Pancreas (tissue), 10 donors: ENCODE measurements around the gene SCGN. TPM values are rescaled to one million over a fixed set of nuclear protein-coding genes. Genes with fewer than 3 reads are reported as not detected.
"Not testable (repeated sequence)": the region's sequence is repeated elsewhere in the genome, so short reads cannot be mapped to it uniquely, and the experiment has no call there.

Experiments used
- ATAC-seq, 4 donors: fragments of 200-7000 bp; cut with Tn5 transposase; one replicate each; pipeline versions ENCODE4 v1.8.0 to v1.9.1; 2020; ENCODE audit warnings: mild to moderate bottlenecking in 4 of 4, moderate library complexity in 4 of 4
- DNase-seq, 6 donors: peaks; one replicate each; pipeline ENCODE4 v3.0.0-alpha.2; 2020
- FAIRE-seq: peaks from 2 replicates; lab custom pipeline; 2012; peaks lifted over from hg19 to GRCh38; lab: Jason Lieb, UNC
- H3K27ac ChIP-seq, 4 donors: fragments of 200-600 bp; sonication (generic); 1 replicate in 3 of 4; 2 replicates in 1 of 4; pipeline versions ENCODE4 v1.5.0 to v1.8.0; 2020
- H3K27me3 ChIP-seq, 4 donors: fragments of 200-600 bp; one replicate each; pipeline ENCODE4 v1.8.0; 2021
- H3K36me3 ChIP-seq, 3 donors: fragments of 200-600 bp; sonication (generic) in 1 of 3; one replicate each; pipeline versions ENCODE4 v1.5.0 to v1.8.0; 2020 to 2021
- H3K4me1 ChIP-seq, 3 donors: fragments of 200-600 bp; one replicate each; pipeline ENCODE4 v1.8.0; 2021
- H3K4me3 ChIP-seq, 4 donors: fragments of 200-600 bp; sonication (generic) in 2 of 4; one replicate each; pipeline versions ENCODE4 v1.5.0 to v1.8.0; 2020 to 2021
- H3K9me3 ChIP-seq, 4 donors: fragments of 200-600 bp; one replicate each; pipeline ENCODE4 v1.8.0; 2021
- WGBS, 2 donors: extraction: QIAGEN DNeasy Blood & Tissue Kit; methylation state at CpG; one replicate each; pipeline ENCODE4 v1.1.7; 2013; 5-methylcytosine and 5-hydroxymethylcytosine counted together
- intact Hi-C, 3 donors: fragments of 100-400 bp; cut with DNase I; formaldehyde crosslinking; loops; one replicate each; pipeline versions ENCODE4 v1.11.1 to v1.14.2; 2022
- polyA plus RNA-seq, 2 donors: library from polyadenylated mRNA; stranded (reverse); fragments of 200-250 nt; gene quantifications; one replicate each; pipeline ENCODE4 v1.2.3, GENCODE V29; 2013
- total RNA-seq, 6 donors: library from RNA; stranded (reverse); fragmentation: NEBNext Ultra II Directional in 4 of 6; extraction: Animal tissue kit (Norgen Biotek cat#: 25700) in 4 of 6; gene quantifications; one replicate each; pipeline versions ENCODE4 v1.2.1 to v1.2.4, GENCODE V29; 2021 to 2023
- TF ChIP-seq, protein P1 (sequence below), 4 donors: fragments of 200-600 bp; sonication (generic) in 3 of 4; IDR thresholded peaks; one replicate each; pipeline versions ENCODE4 v1.5.0 to v1.8.0; 2021; ENCODE audit warnings: antibody characterized with exemption in 4 of 4
- donor health status: healthy with polysubstance abuse.
- donor health status: DM: no; HTN: no; CAD: no; lungs with moderate emphysema.
- donor health status: DM: no; HTN: no; CAD: no.
- donor health status: control.
- donor health status: control.
- donor health status: Bipolar disorder and iron deficiency.
- donor health status: DM: yes; HTN: yes; CAD: no.
- donor health status: DM: no; HTN: no; CAD: no.
- donor health status: DM: no; HTN: no; CAD: no.
- donor health status: DM: yes; HTN: yes; CAD: no.

The SCGN gene
- total and polyA plus RNA-seq, 8 donors: 13.4 to 224 (median 30.3) TPM

DNA sequence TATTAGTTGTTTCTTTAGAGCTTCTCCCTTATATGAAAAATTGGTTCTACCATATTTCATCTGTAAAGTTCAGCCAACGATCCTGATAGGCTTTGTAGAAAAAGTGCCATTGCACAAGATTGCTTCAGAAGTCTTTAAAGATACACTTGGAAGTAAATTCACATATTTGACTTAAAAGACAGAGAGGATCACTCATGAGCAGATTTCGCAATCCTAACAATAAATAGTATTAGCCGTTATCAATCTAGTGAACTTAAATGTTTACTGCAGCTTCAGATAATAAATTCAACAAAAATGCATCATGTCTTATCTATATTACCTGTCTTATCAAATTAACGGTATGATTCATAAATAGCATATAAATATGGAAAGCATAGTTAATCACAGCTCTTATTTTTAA is 93.8 kb downstream of the SCGN start:
- no peak for FAIRE-seq

DNA sequence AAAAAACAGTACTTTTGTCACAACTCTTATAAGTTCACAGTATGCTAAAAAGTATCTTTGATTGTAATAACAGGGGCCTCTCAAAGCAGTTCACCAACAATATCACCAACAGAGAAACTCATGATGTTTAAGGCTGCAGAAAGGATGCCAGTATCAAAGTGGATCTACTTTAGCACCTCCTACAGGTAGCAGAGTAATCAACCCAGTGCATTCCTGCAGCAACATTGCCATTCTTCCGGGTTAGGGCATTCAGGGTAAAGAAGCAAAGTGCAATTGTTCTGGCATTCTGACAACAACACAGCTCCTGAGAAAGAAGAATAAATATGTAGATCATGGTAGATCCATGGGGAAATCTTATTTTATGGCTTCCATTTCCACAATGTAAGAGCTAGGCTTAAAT is 95.0 kb downstream of the SCGN start:
- no peak for DNase-seq
- H3K4me3 ChIP-seq: no peak overlapping the region
- no peak for ATAC-seq
- no peaks in the 10 kb centered on the region for H3K9me3 ChIP-seq
- H3K4me1 ChIP-seq: no peaks in the 10 kb centered on the region
- TF ChIP-seq, protein P1, sequence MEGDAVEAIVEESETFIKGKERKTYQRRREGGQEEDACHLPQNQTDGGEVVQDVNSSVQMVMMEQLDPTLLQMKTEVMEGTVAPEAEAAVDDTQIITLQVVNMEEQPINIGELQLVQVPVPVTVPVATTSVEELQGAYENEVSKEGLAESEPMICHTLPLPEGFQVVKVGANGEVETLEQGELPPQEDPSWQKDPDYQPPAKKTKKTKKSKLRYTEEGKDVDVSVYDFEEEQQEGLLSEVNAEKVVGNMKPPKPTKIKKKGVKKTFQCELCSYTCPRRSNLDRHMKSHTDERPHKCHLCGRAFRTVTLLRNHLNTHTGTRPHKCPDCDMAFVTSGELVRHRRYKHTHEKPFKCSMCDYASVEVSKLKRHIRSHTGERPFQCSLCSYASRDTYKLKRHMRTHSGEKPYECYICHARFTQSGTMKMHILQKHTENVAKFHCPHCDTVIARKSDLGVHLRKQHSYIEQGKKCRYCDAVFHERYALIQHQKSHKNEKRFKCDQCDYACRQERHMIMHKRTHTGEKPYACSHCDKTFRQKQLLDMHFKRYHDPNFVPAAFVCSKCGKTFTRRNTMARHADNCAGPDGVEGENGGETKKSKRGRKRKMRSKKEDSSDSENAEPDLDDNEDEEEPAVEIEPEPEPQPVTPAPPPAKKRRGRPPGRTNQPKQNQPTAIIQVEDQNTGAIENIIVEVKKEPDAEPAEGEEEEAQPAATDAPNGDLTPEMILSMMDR (IDR thresholded peaks at IDR 0.05): no peak
- no peak for FAIRE-seq
- 62 to 70% methylated on average over 1 of the region's 1 CpG for WGBS, 2 donors
- H3K27ac ChIP-seq: no peak overlapping the region
- intact Hi-C loops: no loop called here
- no peaks in the 10 kb centered on the region for H3K36me3 ChIP-seq
- no peaks in the 10 kb centered on the region for H3K27me3 ChIP-seq

More for the DNA sequence above, 93.8 kb downstream of the SCGN start:
- no peaks in the 10 kb centered on the region for H3K9me3 ChIP-seq
- TF ChIP-seq, protein P1 (IDR thresholded peaks at IDR 0.05): no peak
- no peak overlapping the region for H3K4me3 ChIP-seq
- H3K36me3 ChIP-seq: no peaks in the 10 kb centered on the region
- intact Hi-C loops: no loop called here
- no peak overlapping the region for H3K27ac ChIP-seq
- ATAC-seq (no peak), DNase-seq (no peak)
- no peaks in the 10 kb centered on the region for H3K4me1 ChIP-seq
- H3K27me3 ChIP-seq: no peaks in the 10 kb centered on the region
- 57 to 68% methylated on average over 4 of the region's 4 CpGs for WGBS, 2 donors

DNA sequence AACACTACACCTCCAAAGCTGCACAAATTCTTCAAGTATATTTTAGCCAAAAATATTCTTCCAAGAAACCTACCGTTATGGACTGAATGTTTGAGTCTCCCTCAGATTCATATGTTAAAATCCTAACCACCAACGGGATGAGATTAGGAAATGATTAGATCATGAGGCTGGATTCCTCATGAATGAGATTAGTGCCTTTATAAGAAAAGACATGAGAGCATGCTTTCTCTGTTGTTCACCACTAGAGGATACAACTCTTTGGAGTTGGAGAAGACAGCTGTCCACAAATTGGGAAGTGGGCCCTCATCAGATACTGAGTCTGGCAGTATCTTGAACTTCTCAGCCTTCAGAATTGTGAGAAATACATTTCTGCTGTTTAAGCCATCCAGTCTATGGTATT is 95.5 kb downstream of the SCGN start:
- WGBS, 2 donors: 69 to 86% methylated on average over 2 of the region's 2 CpGs
- no peak for ATAC-seq
- H3K27ac ChIP-seq: peak overlapping the region in 2 of 4 donors; percentile 62 to 68

DNA sequence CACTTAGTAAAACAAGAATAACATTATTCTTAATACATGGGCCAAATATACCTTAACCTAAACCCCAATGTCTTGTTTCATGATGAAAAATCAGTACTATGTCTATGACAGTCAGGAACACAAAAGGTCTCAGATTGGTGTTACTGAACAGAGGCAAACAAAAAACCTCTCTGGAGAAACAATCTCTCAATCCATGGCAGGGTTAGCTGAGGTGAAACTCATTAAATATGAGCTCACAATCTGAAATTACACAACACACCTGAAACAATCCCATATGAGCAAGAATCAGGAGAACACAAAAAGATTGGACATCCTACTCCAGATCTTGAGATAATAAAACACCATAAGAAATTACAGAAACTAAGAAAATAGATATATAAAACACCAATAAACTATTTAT is 96.0 kb downstream of the SCGN start:
- Histone ChIP-seq H3K36me3 (no peaks in the 10 kb centered on the region), H3K9me3 (no peaks in the 10 kb centered on the region), H3K4me1 (no peaks in the 10 kb centered on the region), H3K27ac (peak overlapping the region in 3 of 4 donors; percentile 12 to 68 (median 62)), H3K27me3 (no peaks in the 10 kb centered on the region), H3K4me3 (no peak overlapping the region)
- intact Hi-C loops: no loop called here
- DNase-seq (no peak), FAIRE-seq (no peak), ATAC-seq (peak in 3 of 4 donors; percentile 38 to 66 (median 48))
- TF ChIP-seq, protein P1 (IDR thresholded peaks at IDR 0.05): no peak

More for the DNA sequence above, 95.5 kb downstream of the SCGN start:
- no peaks in the 10 kb centered on the region for H3K36me3 ChIP-seq
- H3K4me3 ChIP-seq: no peak overlapping the region
- no peak for FAIRE-seq
- H3K9me3 ChIP-seq: no peaks in the 10 kb centered on the region
- intact Hi-C loops: no loop called here
- H3K27me3 ChIP-seq: no peaks in the 10 kb centered on the region
- TF ChIP-seq, protein P1 (IDR thresholded peaks at IDR 0.05): no peak
- no peak for DNase-seq
- no peaks in the 10 kb centered on the region for H3K4me1 ChIP-seq

DNA sequence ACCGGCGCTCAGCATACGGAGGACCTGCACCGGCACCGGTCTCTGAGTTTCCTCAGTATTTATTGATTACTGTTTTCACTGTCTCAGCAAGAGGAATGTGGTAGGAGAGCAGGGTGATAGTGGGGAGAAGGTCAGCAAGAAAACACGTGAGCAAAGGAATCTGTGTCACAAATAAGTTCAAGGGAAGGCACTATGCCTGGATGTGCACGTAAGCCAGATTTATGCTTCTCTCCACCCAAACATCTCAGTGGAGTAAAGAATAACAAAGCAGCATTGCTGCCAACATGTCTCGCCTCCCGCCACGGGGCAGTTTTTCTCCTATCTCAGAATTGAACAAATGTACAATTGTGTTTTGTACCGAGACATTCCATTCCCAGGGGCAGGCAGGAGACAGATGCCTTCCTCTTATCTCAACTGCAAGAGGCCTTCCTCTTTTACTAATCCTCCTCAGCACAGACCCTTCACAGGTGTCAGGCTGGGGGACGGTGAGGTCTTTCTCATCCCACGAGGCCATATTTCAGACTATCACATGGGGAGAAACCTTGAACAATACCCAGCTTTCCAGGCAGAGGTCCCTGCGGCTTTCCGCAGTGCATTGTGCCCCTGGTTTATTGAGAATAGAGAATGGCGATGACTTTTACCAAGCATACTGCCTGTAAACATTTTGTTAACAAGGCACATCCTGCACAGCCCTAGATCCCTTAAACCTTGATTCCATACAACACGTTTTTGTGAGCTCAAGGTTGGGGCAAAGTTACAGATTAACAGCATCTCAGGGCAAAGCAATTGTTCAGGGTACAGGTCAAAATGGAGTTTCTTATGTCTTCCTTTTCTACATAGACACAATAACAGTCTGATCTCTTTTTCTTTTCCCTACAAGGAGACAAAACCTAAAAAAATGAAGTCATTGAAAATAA is 96.8 kb downstream of the SCGN start:
- WGBS, 2 donors: 39 to 47% methylated on average over 17 of the region's 17 CpGs
- FAIRE-seq, intact Hi-C loops, H3K27me3 ChIP-seq, H3K4me3 ChIP-seq, H3K4me1 ChIP-seq, H3K9me3 ChIP-seq, H3K36me3 ChIP-seq: not testable (repeated sequence)
- peak overlapping the region in 3 of 4 donors; percentile 12 to 68 (median 62) for H3K27ac ChIP-seq
- peak in 1 of 4 donors; percentile 17 for ATAC-seq
- peak in 3 of 6 donors; percentile 7 to 33 (median 19) for DNase-seq
